ENCODE data around the gene FBXO47.
"Not testable (repeated sequence)": the region's sequence is repeated elsewhere in the genome, so short reads cannot be mapped to it uniquely, and the experiment has no call there.

FBXO47 gene

GRCh38 chr17:38982858-38983746 lies 15.9 kb upstream of the FBXO47 start:
- no peak overlapping the region for H3K27ac ChIP-seq
- H3K4me3 ChIP-seq: no peak overlapping the region

DNA sequence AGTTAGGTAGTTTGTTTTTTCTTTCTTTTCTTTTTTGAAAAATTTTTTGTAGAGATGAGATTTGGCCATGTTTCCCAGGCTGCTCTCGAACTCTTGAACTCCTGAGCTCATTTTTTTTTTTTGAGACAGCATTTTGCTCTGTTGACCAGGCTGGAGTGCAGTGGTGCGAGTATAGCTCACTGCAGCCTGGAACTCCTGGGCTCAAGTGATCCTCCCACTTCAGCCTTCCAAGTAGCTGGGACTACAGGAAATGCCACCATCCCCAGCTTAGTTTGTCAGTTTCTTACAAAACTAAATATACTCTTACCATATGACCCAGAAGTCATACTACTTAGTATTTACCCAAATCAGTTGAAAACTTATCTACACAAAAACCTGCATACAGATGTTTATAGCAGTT lies 14.4 kb upstream of the FBXO47 start:
- Histone ChIP-seq H3K4me3 (no peak overlapping the region), H3K27ac (peak overlapping the region in 5 of 21 experiments; percentile 7 to 49 (median 19))

DNA sequence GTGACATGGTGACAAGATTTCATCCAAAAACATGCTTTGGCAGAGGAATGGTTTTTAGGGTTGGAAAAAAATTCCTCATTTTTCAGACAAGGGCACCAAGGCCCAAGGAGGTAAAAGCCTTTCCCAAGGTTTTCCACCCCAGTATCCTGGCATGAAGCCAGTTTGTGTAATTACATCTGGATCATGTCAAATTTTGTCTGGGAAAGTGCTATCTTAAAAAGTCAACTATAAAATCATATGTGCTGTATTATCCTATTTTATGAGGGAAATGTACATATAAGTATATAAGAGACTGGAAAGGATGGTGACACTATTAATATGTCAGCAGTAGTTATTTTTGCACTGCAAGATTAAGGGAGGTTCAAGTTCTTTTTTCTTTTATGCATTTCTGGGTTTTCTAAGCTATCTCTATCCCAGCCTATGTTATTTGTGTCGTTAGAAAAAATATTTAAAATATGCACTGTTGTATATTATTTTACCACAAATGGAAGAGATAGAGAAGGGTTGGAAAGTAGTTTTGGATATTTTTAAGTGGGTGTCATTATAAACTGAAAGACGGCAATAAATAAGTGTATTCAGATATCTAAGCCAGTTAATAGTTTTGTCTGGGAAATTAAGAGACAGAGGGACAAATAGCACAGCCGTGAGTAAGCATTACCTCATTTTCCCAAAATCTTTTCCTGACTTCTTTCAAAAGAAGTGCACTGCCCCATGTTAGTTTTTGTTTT lies 13.5 kb upstream of the FBXO47 start:
- H3K4me3 ChIP-seq: no peak overlapping the region
- peak overlapping the region in 6 of 21 experiments; percentile 4 to 49 (median 40) for H3K27ac ChIP-seq

DNA sequence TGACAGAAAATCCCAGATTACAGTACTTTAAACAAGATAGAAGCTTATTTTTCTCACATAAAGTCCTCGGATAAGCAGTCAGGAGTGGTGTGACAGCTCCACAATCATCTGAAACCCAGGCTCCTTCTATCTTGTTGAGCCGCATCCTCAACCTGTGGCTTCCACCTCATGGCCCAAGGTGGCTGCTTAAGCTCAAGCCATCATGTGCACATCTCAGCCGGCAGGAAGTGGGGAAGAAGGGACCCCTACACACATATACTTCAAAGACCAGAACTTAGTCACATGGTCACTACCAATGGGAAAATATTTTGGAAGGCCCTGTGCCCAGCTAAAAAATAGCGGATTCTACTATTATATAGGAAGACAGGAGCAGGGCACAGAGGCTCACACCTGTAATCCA lies 11.0 kb upstream of the FBXO47 start:
- Histone ChIP-seq H3K27ac (no peak overlapping the region), H3K4me3 (no peak overlapping the region)

DNA sequence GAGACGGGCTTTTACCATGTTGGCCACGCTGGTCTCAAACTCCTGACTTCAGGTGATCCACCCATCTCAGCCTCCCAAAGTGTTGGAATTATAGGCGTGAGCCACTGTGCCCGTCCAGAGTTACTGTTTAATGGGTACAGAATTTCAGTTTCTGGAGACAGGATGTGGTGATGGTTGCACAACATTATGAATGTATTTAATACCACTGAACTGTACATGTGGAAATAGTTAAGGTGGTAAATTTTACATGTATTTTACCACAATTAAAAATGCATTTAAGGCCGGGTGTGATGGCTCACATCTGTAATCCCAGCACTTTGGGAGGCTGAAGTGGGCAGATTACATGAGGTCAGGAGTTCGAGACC lies 9.0 kb upstream of the FBXO47 start:
- H3K27ac ChIP-seq, H3K4me3 ChIP-seq: not testable (repeated sequence)

GRCh38 chr17:38970804-38971203 lies 3.6 kb upstream of the FBXO47 start:
- Histone ChIP-seq H3K4me3 (no peak overlapping the region), H3K27ac (no peak overlapping the region)

GRCh38 chr17:38970128-38970527 lies 2.9 kb upstream of the FBXO47 start:
- no peak overlapping the region for H3K4me3 ChIP-seq
- no peak overlapping the region for H3K27ac ChIP-seq

DNA sequence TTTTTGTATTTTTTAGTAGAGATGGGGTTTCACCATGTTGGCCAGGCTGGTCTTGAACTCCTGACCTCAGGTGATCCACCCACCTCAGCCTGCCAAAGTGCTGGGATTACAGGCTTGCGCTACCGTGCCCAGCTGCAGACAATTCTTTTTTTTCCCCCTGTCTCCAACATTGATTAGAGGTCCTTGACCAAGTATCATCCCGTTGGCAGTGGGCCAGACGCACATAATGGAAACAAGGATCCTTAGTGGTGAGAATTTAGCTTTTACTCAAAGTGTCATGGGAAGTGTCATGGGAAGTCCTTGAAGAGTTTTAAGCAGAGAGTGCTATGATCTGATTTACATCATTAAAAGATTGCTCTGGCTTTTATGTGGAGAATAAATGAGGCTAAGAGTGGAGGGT lies 2.1 kb upstream of the FBXO47 start:
- no peak overlapping the region for H3K27ac ChIP-seq
- H3K4me3 ChIP-seq: no peak overlapping the region

- no peak overlapping the region for H3K27ac ChIP-seq
- no peak overlapping the region for H3K4me3 ChIP-seq
Observed at GRCh38 chr17:38961413-38961812, 5.8 kb downstream of the FBXO47 start.

- Histone ChIP-seq H3K4me3 (no peak overlapping the region), H3K27ac (no peak overlapping the region)
Observed at GRCh38 chr17:38960402-38960801, 6.8 kb downstream of the FBXO47 start.

DNA sequence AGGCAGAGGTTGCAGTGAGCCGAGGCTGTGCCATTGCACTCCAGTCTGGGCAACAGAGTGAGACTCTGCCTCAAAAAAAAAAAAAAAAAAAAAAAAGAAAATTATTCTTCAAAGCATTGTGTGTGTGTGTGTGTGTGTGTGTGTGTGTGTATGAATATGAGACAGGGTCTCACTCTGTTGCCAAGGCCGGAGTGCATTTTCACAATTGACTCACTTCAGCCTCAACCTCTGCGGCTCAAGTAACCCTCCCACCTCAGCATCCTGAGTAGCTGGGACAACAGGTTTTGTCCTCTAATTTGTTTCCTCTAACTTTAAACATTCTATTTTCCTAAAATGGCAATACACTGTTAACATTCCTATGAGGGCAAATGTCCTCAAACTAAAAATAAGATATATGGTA lies 7.7 kb downstream of the FBXO47 start:
- H3K27ac ChIP-seq: no peak overlapping the region

GRCh38 chr17:38958756-38959155 lies 8.4 kb downstream of the FBXO47 start:
- no peak overlapping the region for H3K27ac ChIP-seq
- no peak overlapping the region for H3K4me3 ChIP-seq

More for the DNA sequence above, 7.7 kb downstream of the FBXO47 start:
- no peak overlapping the region for H3K4me3 ChIP-seq

DNA sequence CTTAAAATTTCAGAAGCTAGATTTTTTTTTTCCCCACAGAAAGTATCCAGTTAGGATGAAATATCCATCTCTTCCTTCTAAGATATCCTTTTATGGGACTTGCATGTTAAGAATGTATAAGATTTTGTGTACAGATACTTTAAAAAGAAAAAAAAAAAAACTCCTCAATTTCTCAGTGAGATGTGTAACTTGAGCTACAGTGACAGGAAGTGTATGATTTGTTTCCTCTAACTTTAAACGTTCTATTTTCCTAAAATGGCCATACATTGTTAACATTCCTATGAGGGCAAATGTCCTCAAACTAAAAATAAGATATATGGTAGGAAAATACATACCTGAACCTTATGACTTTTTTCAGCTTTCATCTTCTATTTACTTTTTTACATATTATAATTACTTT lies 8.9 kb downstream of the FBXO47 start:
- no peak overlapping the region for H3K27ac ChIP-seq
- no peak overlapping the region for H3K4me3 ChIP-seq

DNA sequence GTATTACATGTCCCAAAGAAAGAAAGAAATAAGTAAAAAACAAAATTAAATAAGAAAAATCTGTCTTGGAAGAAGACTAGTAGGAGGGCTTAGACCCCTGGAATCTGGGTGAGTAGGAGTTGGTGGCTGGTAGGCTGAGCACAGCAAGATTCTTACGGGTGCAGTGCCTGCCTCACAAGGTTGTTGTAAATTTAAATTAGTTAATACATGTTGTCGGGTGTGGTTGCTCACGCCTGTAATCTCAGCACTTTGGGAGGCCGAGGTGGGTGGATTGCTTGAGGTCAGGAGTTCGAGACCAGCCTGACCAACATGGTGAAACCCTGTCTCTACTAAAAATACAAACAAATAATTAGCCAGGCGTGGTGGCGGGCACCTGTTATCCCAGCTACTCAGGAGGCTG lies 13.4 kb downstream of the FBXO47 start:
- H3K4me3 ChIP-seq, H3K27ac ChIP-seq: not testable (repeated sequence)

DNA sequence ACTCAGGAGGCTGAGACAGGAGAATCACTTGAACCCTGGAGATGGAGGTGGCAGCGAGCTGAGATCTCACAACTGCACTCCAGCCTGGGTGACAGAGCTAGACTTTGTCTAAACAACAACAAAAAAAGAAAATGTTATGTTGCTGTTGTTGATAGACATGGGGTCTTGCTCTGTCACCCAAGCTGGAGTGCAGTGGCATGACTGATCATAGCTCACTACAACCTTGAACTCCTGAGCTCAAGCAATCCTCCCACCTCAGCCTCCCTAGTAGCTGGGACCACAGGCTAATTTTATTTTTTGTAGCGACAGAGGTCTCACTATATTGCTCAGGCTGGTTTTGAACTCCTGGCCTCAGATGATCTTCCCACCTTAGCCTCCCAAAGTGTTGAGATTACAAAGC lies 20.0 kb downstream of the FBXO47 start:
- Histone ChIP-seq H3K4me3 (no peak overlapping the region), H3K27ac (no peak overlapping the region)

DNA sequence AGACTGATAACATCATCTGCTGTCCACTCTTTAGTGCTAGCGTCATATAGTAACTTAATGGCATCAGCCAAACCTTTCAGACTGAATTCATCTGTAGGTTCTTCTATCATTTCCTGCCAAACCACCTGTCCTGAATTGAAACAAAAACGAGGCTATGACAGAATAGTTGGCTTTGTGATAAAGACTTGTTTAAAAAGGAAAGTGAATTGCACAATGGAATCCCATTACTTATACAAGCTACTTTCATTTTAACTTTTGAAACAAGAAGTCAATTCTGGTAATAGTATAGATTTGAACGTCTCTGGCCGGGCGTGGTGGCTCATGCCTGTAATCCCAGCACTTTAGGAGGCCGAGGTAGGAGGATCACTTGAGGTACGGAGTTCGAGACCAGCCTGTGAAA lies 23.6 kb downstream of the FBXO47 start:
- no peak overlapping the region for H3K4me3 ChIP-seq
- H3K27ac ChIP-seq: no peak overlapping the region

GRCh38 chr17:38942696-38943334 lies 24.4 kb downstream of the FBXO47 start:
- Histone ChIP-seq H3K4me3 (no peak overlapping the region), H3K27ac (no peak overlapping the region)

- Histone ChIP-seq H3K4me3 (no peak overlapping the region), H3K27ac (no peak overlapping the region)
Observed at GRCh38 chr17:38940404-38940803, 26.8 kb downstream of the FBXO47 start.

DNA sequence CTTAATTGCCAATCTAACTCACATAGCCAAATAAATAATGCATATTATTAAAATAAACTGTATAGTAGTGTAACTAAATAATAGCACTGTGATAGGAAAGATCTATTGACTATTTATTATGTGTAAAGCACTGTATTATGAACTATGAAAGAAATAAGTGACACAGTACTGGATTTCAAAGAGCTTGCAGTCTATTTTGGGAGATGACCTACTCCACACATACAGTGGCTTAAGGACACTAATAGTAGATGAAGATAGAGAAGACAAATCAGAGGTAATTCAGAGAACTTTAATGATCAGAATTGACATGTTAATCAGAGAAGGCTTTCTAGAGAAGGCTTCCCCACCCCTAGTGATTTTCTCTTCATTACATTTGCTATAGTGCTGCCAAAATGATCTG lies 27.2 kb downstream of the FBXO47 start:
- no peak overlapping the region for H3K27ac ChIP-seq

GRCh38 chr17:38933962-38934361 lies 33.2 kb downstream of the FBXO47 start:
- not testable (repeated sequence) for H3K4me3 ChIP-seq, H3K27ac ChIP-seq

More for the DNA sequence above, 27.2 kb downstream of the FBXO47 start:
- H3K4me3 ChIP-seq: no peak overlapping the region

DNA sequence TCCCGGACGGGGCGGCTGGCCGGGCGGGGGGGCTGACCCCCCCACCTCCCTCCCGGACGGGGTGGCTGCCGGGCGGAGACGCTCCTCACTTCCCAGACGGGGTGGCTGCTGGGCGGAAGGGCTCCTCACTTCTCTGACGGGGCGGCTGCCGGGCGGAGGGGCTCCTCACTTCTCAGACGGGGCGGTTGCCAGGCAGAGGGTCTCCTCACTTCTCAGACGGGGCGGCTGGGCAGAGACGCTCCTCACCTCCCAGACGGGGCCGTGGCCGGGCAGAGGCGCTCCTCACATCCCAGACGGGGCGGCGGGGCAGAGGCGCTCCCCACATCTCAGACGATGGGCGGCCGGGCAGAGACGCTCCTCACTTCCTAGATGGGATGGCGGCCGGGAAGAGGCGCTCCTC lies 36.4 kb downstream of the FBXO47 start:
- H3K4me3 ChIP-seq, H3K27ac ChIP-seq: not testable (repeated sequence)

Measured in skin epidermis (tissue), 12 donors.